Left ventricle myocardium inferior (tissue), 1 donor: Measurements from ENCODE around the gene OR2A25. TPM values are rescaled to one million over a fixed set of nuclear protein-coding genes. Genes with fewer than 3 reads are reported as not detected.

Source experiments
- DNase-seq: peaks from one replicate; pipeline ENCODE4 v3.0.0-alpha.2; 2020
- H3K27ac ChIP-seq: fragments of 200-600 bp; replicated peaks from 2 replicates; pipeline ENCODE4 v1.8.0; 2021
- H3K27me3 ChIP-seq: fragments of 200-600 bp; 2 replicates; pipeline ENCODE4 v1.8.0; 2021; ENCODE audit warnings: low read depth
- H3K36me3 ChIP-seq: fragments of 200-600 bp; 2 replicates; pipeline ENCODE4 v1.8.0; 2021
- H3K4me1 ChIP-seq: fragments of 200-600 bp; 2 replicates; pipeline ENCODE4 v1.8.0; 2021
- H3K4me3 ChIP-seq: fragments of 200-600 bp; 2 replicates; pipeline ENCODE4 v1.8.0; 2021; ENCODE audit warnings: mild to moderate bottlenecking, moderate library complexity
- H3K9me3 ChIP-seq: fragments of 200-600 bp; replicated peaks from 2 replicates; pipeline ENCODE4 v1.8.0; 2021
- intact Hi-C: fragments of 100-400 bp; cut with micrococcal nuclease; formaldehyde crosslinking; loops from one replicate; pipeline ENCODE4 v1.11.0; 2022
- total RNA-seq: library from RNA; stranded (reverse); fragmentation: NEBNext Ultra II Directional; extraction: Animal tissue kit (Norgen Biotek cat#: 25700); gene quantifications from one replicate; pipeline ENCODE4 v1.2.1, GENCODE V29; 2021
- TF ChIP-seq, protein P1 (sequence below): fragments of 200-600 bp; IDR thresholded peaks from 2 replicates; pipeline ENCODE4 v1.8.0; 2021; ENCODE audit warnings: antibody characterized with exemption, mild to moderate bottlenecking, borderline replicate concordance
- donor health status: DM: no; HTN: yes; CAD: no; lungs with severe emphysema.

Gene OR2A25
- total RNA-seq, 1 donor from 2014 or later: not detected

GRCh38 chr7:144026203-144026883 lies 43.3 kb upstream of the OR2A25 start:
- DNase-seq: no peak
- no peaks in the 10 kb centered on the region for H3K27me3 ChIP-seq
- no peak overlapping the region for H3K4me3 ChIP-seq
- intact Hi-C loops: no loop called here
- H3K27ac ChIP-seq: no peak overlapping the region
- no peaks in the 10 kb centered on the region for H3K4me1 ChIP-seq
- no peaks in the 10 kb centered on the region for H3K9me3 ChIP-seq
- no peaks in the 10 kb centered on the region for H3K36me3 ChIP-seq
- TF ChIP-seq, protein P1, sequence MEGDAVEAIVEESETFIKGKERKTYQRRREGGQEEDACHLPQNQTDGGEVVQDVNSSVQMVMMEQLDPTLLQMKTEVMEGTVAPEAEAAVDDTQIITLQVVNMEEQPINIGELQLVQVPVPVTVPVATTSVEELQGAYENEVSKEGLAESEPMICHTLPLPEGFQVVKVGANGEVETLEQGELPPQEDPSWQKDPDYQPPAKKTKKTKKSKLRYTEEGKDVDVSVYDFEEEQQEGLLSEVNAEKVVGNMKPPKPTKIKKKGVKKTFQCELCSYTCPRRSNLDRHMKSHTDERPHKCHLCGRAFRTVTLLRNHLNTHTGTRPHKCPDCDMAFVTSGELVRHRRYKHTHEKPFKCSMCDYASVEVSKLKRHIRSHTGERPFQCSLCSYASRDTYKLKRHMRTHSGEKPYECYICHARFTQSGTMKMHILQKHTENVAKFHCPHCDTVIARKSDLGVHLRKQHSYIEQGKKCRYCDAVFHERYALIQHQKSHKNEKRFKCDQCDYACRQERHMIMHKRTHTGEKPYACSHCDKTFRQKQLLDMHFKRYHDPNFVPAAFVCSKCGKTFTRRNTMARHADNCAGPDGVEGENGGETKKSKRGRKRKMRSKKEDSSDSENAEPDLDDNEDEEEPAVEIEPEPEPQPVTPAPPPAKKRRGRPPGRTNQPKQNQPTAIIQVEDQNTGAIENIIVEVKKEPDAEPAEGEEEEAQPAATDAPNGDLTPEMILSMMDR: no peak

DNA sequence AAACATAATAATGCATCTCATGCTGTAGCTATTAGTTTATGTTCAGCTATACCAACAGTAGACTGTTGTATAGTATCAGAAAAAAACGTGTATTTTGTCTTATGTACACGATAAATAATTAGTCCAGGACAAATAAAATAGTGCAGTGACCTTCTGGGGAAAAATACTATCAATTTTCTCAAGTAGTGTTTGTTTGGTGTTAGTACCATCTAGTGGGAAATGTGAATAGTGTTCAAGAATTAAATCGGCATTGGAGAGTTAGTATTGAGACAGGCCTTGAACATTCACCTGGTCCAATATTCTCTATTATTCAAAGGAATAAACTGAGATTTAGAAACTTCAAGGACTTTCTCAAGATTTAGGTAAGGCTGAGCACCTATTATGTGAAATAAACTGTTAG lies 42.5 kb upstream of the OR2A25 start:
- Histone ChIP-seq H3K27me3 (no peaks in the 10 kb centered on the region), H3K9me3 (no peaks in the 10 kb centered on the region), H3K27ac (no peak overlapping the region), H3K4me1 (no peaks in the 10 kb centered on the region), H3K36me3 (no peaks in the 10 kb centered on the region), H3K4me3 (no peak overlapping the region)
- DNase-seq: no peak
- intact Hi-C loops: no loop called here
- TF ChIP-seq, protein P1: peak; percentile 69

DNA sequence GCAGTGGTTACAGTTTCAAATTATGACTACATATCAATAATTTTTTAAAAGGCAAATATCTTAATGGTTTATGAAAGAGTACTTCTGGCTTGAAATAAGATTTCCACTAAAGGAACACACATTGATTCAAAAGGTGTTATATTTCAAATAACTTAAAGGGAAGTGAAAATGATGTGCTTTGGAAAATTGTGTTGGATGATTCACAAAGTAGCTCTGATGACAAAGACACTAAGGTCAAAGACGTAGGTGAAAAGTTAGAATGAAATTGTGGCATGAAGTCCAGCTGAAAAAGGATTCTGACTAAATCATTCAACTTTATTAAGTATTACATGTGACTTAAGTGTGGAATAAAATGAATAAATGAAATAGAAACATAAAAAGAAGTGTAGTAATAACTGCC lies 41.6 kb upstream of the OR2A25 start:
- DNase-seq: no peak
- Histone ChIP-seq H3K27me3 (no peaks in the 10 kb centered on the region), H3K4me1 (no peaks in the 10 kb centered on the region), H3K4me3 (no peak overlapping the region), H3K9me3 (no peaks in the 10 kb centered on the region), H3K27ac (no peak overlapping the region), H3K36me3 (no peaks in the 10 kb centered on the region)
- intact Hi-C loops: no loop called here
- TF ChIP-seq, protein P1: no peak

DNA sequence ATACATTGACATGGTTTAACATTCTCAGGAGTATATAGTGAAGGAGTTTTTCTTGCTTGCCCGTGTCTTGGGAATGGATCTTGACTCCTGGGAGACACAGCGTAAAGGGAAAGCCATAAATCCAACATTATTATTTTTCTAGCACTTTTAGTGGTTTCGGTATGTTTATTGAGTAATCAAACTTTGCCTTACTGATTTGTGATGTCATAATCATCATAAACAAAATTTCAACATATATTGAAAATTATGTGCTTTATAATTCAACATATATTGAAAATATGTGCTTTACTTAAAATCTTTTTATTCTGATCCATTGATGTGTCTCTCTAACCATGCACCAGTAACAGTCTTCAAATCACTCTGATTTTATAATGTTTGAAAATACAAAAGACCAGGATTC lies 41.1 kb upstream of the OR2A25 start:
- no peak for DNase-seq
- TF ChIP-seq, protein P1: no peak
- Histone ChIP-seq H3K27ac (no peak overlapping the region), H3K4me3 (no peak overlapping the region), H3K9me3 (no peaks in the 10 kb centered on the region), H3K27me3 (no peaks in the 10 kb centered on the region), H3K4me1 (no peaks in the 10 kb centered on the region), H3K36me3 (no peaks in the 10 kb centered on the region)
- intact Hi-C loops: no loop called here

- Histone ChIP-seq H3K9me3 (no peaks in the 10 kb centered on the region), H3K36me3 (no peaks in the 10 kb centered on the region), H3K27me3 (no peaks in the 10 kb centered on the region), H3K27ac (no peak overlapping the region), H3K4me3 (no peak overlapping the region), H3K4me1 (peaks cover 4% of the 10 kb centered on the region)
- TF ChIP-seq, protein P1: no peak
- intact Hi-C loops: no loop called here
- DNase-seq: no peak
Measured at GRCh38 chr7:144032516-144032915, 37.1 kb upstream of the OR2A25 start.
